K562 (cell line): ENCODE results near the gene MYOG. TPM values are rescaled to one million over a fixed set of nuclear protein-coding genes. Genes with fewer than 3 reads are reported as not detected.

Experiments
- ATAC-seq: fragments of 200-7000 bp; cut with Tn5 transposase; 3 replicates; pipeline ENCODE4 v1.9.1; 2020; ENCODE audit warnings: moderate library complexity
- BruUV-seq: library from RNA; stranded (reverse); fragments of 400-500 nt; replicated peaks from 2 replicates; lab custom pipeline; 2021; lab: Mats Ljungman, UMichigan
- CTCF ChIA-PET: fragments of 300-600 bp; formaldehyde crosslinking; extraction: SDS; loops from one replicate; lab custom pipeline; 2021; ENCODE audit warnings: low intra/inter-chr PET ratio; lab: Yijun Ruan, JAX
- POLR2A ChIA-PET: fragments of 300-600, 350-650 bp; sonication (Branson Sonifier 250); formaldehyde crosslinking; extraction: SDS; loops from one replicate; lab custom pipeline; 2021; ENCODE audit warnings: antibody characterized with exemption, inconsistent platforms; lab: Yijun Ruan, JAX
- DNase-seq, 4 experiments: peaks; one replicate each; pipeline versions ENCODE4 v3.0.0 to v3.0.0-alpha.2; 2011 to 2018; ENCODE audit warnings: low spot score in 3 of 4, mixed read lengths in 3 of 4; ENCODE audit errors: extremely low read depth in 1 of 4
- FAIRE-seq: peaks from 2 replicates; lab custom pipeline; 2011; peaks lifted over from hg19 to GRCh38; lab: Jason Lieb, UNC
- H2AFZ ChIP-seq: 2 replicates; pipeline ENCODE4 v1.6.0; 2011; ENCODE audit warnings: low read depth, low read length, control low read depth, inconsistent platforms
- H3K27ac ChIP-seq: fragments of 200-600 bp; 3 replicates; pipeline ENCODE4 v1.8.0; 2011; ENCODE audit warnings: low read depth, mild to moderate bottlenecking, control low read depth, inconsistent platforms, low read length, moderate library complexity, mixed read lengths; ENCODE audit errors: extremely low read depth
- H3K27me3 ChIP-seq, 2 experiments: fragments of 300-600 bp in 1 of 2; 2 replicates in 1 of 2; 3 replicates in 1 of 2; pipeline versions ENCODE4 v1.6.0 to v1.8.0; 2011; ENCODE audit warnings: inconsistent platforms in 2 of 2, low read length in 2 of 2, mild to moderate bottlenecking in 1 of 2, mixed read lengths in 1 of 2, moderate library complexity in 1 of 2; ENCODE audit not compliant: control insufficient read depth in 2 of 2, insufficient read depth in 2 of 2
- H3K36me3 ChIP-seq: fragments of 300-600 bp; 3 replicates; pipeline ENCODE4 v1.8.0; 2011; ENCODE audit warnings: mild to moderate bottlenecking, low read length, inconsistent platforms; ENCODE audit not compliant: control insufficient read depth, insufficient read depth
- H3K4me1 ChIP-seq, 2 experiments: fragments of 200-600 bp in 1 of 2; replicated peaks in 1 of 2; 2 replicates in 1 of 2; 3 replicates in 1 of 2; pipeline versions ENCODE4 v1.5.1 to v1.8.0; 2011; ENCODE audit warnings: inconsistent platforms in 2 of 2, low read length in 2 of 2, mild to moderate bottlenecking in 1 of 2, mixed read lengths in 1 of 2, moderate library complexity in 1 of 2; ENCODE audit not compliant: control insufficient read depth in 2 of 2, insufficient read depth in 2 of 2
- H3K4me2 ChIP-seq: 2 replicates; pipeline ENCODE4 v1.6.1; 2011; ENCODE audit warnings: low read length, control low read depth, inconsistent platforms, mixed read lengths; ENCODE audit not compliant: insufficient read depth
- H3K4me3 ChIP-seq: fragments of 200-600 bp; sonication (generic), shearing (Covaris generic); 2 replicates; pipeline ENCODE4 v1.5.1; 2016; ENCODE audit warnings: control low read depth, inconsistent platforms
- H3K79me2 ChIP-seq: fragments of 200-600 bp; 3 replicates; pipeline ENCODE4 v1.8.0; 2011; ENCODE audit warnings: low read length, inconsistent platforms; ENCODE audit not compliant: control insufficient read depth, insufficient read depth
- H3K9ac ChIP-seq, 2 experiments: 2 replicates each; pipeline versions ENCODE4 v1.6.0 to v1.6.1; 2011; ENCODE audit warnings: low read depth in 2 of 2, low read length in 2 of 2, control low read depth in 1 of 2, inconsistent platforms in 1 of 2, mild to moderate bottlenecking in 1 of 2, mixed read lengths in 1 of 2; ENCODE audit not compliant: insufficient read depth in 1 of 2
- H3K9me1 ChIP-seq: one replicate; pipeline ENCODE4 v1.6.0; 2011; ENCODE audit warnings: inconsistent platforms, mild to moderate bottlenecking, low read length, moderate library complexity; ENCODE audit not compliant: control insufficient read depth, insufficient read depth
- H3K9me3 ChIP-seq: replicated peaks from 2 replicates; pipeline ENCODE4 v1.5.1; 2011; ENCODE audit warnings: low read depth, low read length, inconsistent platforms; ENCODE audit not compliant: control insufficient read depth, insufficient read depth
- H4K20me1 ChIP-seq: replicated peaks from 2 replicates; pipeline ENCODE4 v1.6.1; 2011; ENCODE audit warnings: low read length, inconsistent platforms, mixed read lengths; ENCODE audit not compliant: control insufficient read depth, insufficient read depth
- CUX1 ChIP-seq: fragments of 200-800 bp; sonication (Bioruptor generic); IDR thresholded peaks from 2 replicates; pipeline ENCODE4 v1.6.1; 2016; ENCODE audit warnings: missing genetic modification characterization, missing compliant biosample characterization
- SMARCC2 ChIP-seq: fragments of 450-650 bp; IDR thresholded peaks from 2 replicates; pipeline ENCODE4 v1.6.1; 2017; ENCODE audit warnings: antibody characterized with exemption, moderate library complexity, mild to moderate bottlenecking, low read depth
- WGBS: fragments of 100-300 bp; shearing (Covaris generic); methylation state at CpG from one replicate; pipeline ENCODE4 v1.1.6; 2016; ENCODE audit warnings: low coverage, mixed read lengths; ENCODE audit not compliant: insufficient coverage; ENCODE audit errors: missing lambda C conversion rate; 5-methylcytosine and 5-hydroxymethylcytosine counted together
- in situ Hi-C: fragments of 300-500 bp; cut with MboI; formaldehyde crosslinking; loops from 4 replicates; pipeline ENCODE4 v1.15.0; 2018; ENCODE audit warnings: inconsistent platforms, mixed read lengths
- intact Hi-C: fragments of 100-400 bp; cut with micrococcal nuclease; formaldehyde crosslinking; loops from 2 replicates; pipeline ENCODE4 v1.14.2; 2022
- polyA plus RNA-seq, 8 experiments: library from polyadenylated mRNA; depleted of rRNA in 4 of 8; stranded (reverse) in 5 of 8; unstranded in 3 of 8; fragments of >200 nt; fragmentation: Nextera tagmentation in 2 of 8; fragmentation: Illumina TruSeq in 1 of 8; extraction: Ambion mirVana in 2 of 8; extraction: Trizol in 1 of 8; gene quantifications; 2 replicates each; pipeline versions ENCODE4 v1.2.1 to v1.2.3, GENCODE V29; 2011 to 2014; ENCODE audit warnings: inconsistent platforms in 1 of 8, missing spikeins in 1 of 8
- total RNA-seq, 7 experiments: library from RNA; depleted of rRNA in 6 of 7; stranded (reverse); fragments of >200 nt in 6 of 7; fragmentation: Illumina TruSeq in 2 of 7; extraction: Trizol in 2 of 7; gene quantifications; 2 replicates each; pipeline versions ENCODE4 v1.2.1 to v1.2.3, GENCODE V29; 2011 to 2021; ENCODE audit warnings: low replicate concordance in 1 of 7

MYOG gene
- total and polyA plus RNA-seq, 9 of the 15 experiments (the other 6 are each of a cell fraction or from before 2014, with no cell fraction given): not detected

DNA sequence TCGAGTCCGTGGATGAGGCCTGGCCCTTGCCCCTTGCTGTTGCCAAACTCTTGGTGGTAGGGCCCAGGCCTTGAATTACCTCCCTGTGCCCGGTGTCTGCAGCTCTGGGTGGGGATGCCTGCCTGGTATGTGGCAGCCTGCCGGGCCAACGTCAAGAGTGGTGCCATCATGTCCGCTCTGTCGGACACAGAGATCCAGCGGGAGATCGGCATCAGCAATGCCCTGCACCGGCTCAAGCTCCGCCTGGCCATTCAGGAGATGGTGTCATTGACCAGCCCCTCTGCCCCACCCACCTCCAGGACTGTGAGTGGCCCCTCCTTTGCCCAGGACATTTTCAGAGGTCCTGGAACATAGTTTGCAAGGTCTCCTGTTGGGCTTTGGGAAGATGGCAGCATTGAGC, 25.7 kb downstream of the MYOG start:
- POLR2A ChIA-PET: interaction anchor here (0.8 kb wide), 1 partner anchor 13 kb away, joined by 7 read pairs; no protein-coding TSS in a partner anchor
- 5% methylated on average over 11 of the region's 11 CpGs for WGBS
- intact Hi-C loops: no loop called here

More for the DNA sequence above, 25.7 kb downstream of the MYOG start:
- DNase-seq: no peak
- H3K4me2 ChIP-seq: no peak overlapping the region
- CTCF ChIA-PET: no interaction called here
- peaks cover 51 to 91% of the 10 kb centered on the region in 2 experiments for H3K27me3 ChIP-seq
- BruUV-seq: no TSS peak
- no peak overlapping the region for H3K9ac ChIP-seq
- no peak for ATAC-seq
- no peak overlapping the region for H2AFZ ChIP-seq
- no peak for FAIRE-seq
- H3K36me3 ChIP-seq: no peaks in the 10 kb centered on the region
- no peaks in the 10 kb centered on the region for H3K9me1 ChIP-seq
- H3K4me1 ChIP-seq: peaks cover 0 to 5% of the 10 kb centered on the region in 2 experiments; a peak in 2 of 5 replicates
- no peak overlapping the region for H3K4me3 ChIP-seq
- H3K79me2 ChIP-seq: no peaks in the 10 kb centered on the region
- in situ Hi-C loops: no loop called here
- H3K27ac ChIP-seq: no peak overlapping the region
- H3K9me3 ChIP-seq: no peaks in the 10 kb centered on the region
- peaks cover 2% of the 10 kb centered on the region; the same call in 1 of the 2 replicates for H4K20me1 ChIP-seq
- TF ChIP-seq CUX1 (CRISPR knock-in tag) (no peak), SMARCC2 (no peak)
- TF ChIP-seq, all 486 proteins: peak for 0
